ENCODE data around the gene LSM3. TPM values are rescaled to one million over a fixed set of nuclear protein-coding genes. Genes with fewer than 3 reads are reported as not detected.

Gene LSM3
- total and polyA plus RNA-seq, 9 of the 15 experiments (the other 6 are each of a cell fraction or from before 2014, with no cell fraction given) = 33.8 to 203 (median 61.2) TPM

DNA sequence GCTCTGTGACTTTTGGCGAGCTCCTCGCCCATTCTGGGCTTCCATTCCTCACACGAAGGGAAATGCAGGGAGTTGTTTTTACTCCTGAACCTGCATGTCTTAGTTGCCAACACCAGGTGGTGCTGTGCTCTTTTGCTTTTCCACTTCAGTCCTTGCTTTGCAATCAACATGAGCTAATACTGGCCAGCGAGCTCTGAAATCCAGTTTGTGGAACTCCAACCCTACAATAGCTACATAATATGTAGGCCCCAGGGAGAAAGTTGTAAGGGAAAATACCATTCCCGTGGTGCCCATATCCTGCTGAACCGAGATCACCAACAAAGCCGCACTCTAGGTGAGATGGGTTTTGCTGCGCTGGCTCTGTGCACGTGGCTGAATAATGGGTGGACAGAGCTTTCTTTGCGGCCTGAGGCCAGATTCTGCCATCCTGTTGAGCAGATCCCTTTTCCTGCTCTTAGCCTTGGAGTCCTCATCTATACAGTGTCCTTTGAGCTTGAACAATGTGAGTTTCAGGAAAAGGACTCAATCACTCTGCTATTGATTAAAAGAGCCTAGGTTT is 25.0 kb downstream of the LSM3 start (continued):
- TF ChIP-seq, protein P1, sequence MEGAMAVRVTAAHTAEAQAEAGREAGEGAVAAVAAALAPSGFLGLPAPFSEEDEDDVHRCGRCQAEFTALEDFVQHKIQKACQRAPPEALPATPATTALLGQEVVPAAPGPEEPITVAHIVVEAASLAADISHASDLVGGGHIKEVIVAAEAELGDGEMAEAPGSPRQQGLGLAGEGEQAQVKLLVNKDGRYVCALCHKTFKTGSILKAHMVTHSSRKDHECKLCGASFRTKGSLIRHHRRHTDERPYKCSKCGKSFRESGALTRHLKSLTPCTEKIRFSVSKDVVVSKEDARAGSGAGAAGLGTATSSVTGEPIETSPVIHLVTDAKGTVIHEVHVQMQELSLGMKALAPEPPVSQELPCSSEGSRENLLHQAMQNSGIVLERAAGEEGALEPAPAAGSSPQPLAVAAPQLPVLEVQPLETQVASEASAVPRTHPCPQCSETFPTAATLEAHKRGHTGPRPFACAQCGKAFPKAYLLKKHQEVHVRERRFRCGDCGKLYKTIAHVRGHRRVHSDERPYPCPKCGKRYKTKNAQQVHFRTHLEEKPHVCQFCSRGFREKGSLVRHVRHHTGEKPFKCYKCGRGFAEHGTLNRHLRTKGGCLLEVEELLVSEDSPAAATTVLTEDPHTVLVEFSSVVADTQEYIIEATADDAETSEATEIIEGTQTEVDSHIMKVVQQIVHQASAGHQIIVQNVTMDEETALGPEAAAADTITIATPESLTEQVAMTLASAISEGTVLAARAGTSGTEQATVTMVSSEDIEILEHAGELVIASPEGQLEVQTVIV (CRISPR knock-in tag; IDR thresholded peaks at IDR 0.05; ENCODE audit: borderline replicate concordance) = no peak
- TF ChIP-seq ZFP30 (CRISPR knock-in tag; IDR thresholded peaks at IDR 0.05; ENCODE audit: borderline replicate concordance) (no peak), HNRNPUL1 (IDR thresholded peaks at IDR 0.05; ENCODE audit: low read length) (no peak), SP1 (CRISPR knock-in tag; IDR thresholded peaks at IDR 0.05) (peak; percentile 74; the same call in 1 of the 2 replicates), RCOR1 (IDR thresholded peaks at IDR 0.05; ENCODE audit: borderline replicate concordance in 1 of 2, low read depth in 2 of 2, low read length in 2 of 2) (peak in 1 of 2 experiments; percentile 83; a peak in 1 of 4 replicates), ESRRA (IDR thresholded peaks at IDR 0.05; ENCODE audit: borderline replicate concordance, low read depth) (peak; percentile 49; the same call in 1 of the 2 replicates), POLR3A (IDR thresholded peaks at IDR 0.05; ENCODE audit: borderline replicate concordance, extremely low read depth, insufficient read depth, insufficient read length) (no peak), FOXJ2 (tag; IDR thresholded peaks at IDR 0.05) (no peak)
- TF ChIP-seq, protein P2, sequence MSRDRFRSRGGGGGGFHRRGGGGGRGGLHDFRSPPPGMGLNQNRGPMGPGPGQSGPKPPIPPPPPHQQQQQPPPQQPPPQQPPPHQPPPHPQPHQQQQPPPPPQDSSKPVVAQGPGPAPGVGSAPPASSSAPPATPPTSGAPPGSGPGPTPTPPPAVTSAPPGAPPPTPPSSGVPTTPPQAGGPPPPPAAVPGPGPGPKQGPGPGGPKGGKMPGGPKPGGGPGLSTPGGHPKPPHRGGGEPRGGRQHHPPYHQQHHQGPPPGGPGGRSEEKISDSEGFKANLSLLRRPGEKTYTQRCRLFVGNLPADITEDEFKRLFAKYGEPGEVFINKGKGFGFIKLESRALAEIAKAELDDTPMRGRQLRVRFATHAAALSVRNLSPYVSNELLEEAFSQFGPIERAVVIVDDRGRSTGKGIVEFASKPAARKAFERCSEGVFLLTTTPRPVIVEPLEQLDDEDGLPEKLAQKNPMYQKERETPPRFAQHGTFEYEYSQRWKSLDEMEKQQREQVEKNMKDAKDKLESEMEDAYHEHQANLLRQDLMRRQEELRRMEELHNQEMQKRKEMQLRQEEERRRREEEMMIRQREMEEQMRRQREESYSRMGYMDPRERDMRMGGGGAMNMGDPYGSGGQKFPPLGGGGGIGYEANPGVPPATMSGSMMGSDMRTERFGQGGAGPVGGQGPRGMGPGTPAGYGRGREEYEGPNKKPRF (IDR thresholded peaks at IDR 0.05; ENCODE audit: low read depth, low read length) = no peak
- TF ChIP-seq, protein P3, sequence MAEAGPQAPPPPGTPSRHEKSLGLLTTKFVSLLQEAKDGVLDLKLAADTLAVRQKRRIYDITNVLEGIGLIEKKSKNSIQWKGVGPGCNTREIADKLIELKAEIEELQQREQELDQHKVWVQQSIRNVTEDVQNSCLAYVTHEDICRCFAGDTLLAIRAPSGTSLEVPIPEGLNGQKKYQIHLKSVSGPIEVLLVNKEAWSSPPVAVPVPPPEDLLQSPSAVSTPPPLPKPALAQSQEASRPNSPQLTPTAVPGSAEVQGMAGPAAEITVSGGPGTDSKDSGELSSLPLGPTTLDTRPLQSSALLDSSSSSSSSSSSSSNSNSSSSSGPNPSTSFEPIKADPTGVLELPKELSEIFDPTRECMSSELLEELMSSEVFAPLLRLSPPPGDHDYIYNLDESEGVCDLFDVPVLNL (CRISPR knock-in tag; IDR thresholded peaks at IDR 0.05; ENCODE audit: low read depth) = no peak
- TF ChIP-seq, protein P4, sequence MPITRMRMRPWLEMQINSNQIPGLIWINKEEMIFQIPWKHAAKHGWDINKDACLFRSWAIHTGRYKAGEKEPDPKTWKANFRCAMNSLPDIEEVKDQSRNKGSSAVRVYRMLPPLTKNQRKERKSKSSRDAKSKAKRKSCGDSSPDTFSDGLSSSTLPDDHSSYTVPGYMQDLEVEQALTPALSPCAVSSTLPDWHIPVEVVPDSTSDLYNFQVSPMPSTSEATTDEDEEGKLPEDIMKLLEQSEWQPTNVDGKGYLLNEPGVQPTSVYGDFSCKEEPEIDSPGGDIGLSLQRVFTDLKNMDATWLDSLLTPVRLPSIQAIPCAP (CRISPR knock-in tag; IDR thresholded peaks at IDR 0.05; ENCODE audit: borderline replicate concordance) = no peak
- TF ChIP-seq, protein P5, sequence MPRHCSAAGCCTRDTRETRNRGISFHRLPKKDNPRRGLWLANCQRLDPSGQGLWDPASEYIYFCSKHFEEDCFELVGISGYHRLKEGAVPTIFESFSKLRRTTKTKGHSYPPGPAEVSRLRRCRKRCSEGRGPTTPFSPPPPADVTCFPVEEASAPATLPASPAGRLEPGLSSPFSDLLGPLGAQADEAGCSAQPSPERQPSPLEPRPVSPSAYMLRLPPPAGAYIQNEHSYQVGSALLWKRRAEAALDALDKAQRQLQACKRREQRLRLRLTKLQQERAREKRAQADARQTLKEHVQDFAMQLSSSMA (CRISPR knock-in tag; IDR thresholded peaks at IDR 0.05) = no peak
- TF ChIP-seq, protein P6, sequence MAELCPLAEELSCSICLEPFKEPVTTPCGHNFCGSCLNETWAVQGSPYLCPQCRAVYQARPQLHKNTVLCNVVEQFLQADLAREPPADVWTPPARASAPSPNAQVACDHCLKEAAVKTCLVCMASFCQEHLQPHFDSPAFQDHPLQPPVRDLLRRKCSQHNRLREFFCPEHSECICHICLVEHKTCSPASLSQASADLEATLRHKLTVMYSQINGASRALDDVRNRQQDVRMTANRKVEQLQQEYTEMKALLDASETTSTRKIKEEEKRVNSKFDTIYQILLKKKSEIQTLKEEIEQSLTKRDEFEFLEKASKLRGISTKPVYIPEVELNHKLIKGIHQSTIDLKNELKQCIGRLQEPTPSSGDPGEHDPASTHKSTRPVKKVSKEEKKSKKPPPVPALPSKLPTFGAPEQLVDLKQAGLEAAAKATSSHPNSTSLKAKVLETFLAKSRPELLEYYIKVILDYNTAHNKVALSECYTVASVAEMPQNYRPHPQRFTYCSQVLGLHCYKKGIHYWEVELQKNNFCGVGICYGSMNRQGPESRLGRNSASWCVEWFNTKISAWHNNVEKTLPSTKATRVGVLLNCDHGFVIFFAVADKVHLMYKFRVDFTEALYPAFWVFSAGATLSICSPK (IDR thresholded peaks at IDR 0.05; ENCODE audit: borderline replicate concordance) = no peak

All from K562 (cell line).